DMS114 treated with DMSO at 0.1 percent for 48 hours (cell line): Measurements from ENCODE around the gene FMN2.

Experiments
- DNase-seq: peaks from one replicate; lab custom pipeline; 2025; ENCODE audit not compliant: unreplicated experiment; lab: John Stamatoyannopoulos, UW

FMN2 gene

GRCh38 chr1:240091614-240092300, at the start of gene FMN2:
Gene FMN2, plus strand, starts transcription at chr1:240091883. Its CDS starts 227 bp downstream, at chr1:240092110.
- no peak for DNase-seq

DNA sequence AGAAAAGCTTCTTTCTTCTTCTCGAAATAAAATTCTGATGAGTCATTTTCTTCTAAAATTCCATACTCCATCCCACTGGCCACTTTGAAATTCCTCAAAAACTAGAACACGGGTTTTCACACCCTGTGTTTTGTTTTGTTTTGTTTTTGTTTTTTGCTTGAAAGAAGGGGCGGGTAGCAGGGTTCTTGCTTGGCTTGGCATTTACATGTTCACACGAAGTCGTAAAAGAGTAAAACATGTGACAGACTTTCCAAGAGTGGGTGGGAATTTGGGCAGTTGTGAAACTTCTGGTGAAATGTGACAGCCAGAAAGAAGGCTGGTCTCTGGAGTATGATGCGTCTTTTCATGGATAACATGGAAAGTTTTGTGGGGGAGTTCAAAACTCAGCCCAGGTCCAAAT, 47.1 kb upstream of the FMN2 start:
- no peak for DNase-seq

DNA sequence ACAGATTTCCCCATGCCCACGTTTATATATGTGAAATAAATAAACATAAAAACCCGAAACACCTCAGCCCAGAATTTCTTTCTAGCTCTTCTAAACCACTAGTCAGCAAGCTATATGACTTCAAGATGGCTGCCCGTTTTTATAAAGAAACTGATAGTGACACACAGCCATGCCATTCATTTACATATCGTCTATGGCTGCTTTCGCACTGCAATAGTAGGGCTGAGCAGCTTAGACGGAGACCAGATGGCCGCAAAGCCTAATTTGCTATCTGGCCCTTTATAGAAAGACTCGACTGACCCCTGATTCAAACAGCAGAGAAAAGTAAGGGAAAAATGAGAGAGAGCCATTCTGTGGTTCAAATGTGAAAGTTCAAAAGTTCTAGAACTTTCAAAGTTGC, 45.7 kb upstream of the FMN2 start:
- DNase-seq: no peak

GRCh38 chr1:240054109-240054701, 37.5 kb upstream of the FMN2 start:
- no peak for DNase-seq

- no peak for DNase-seq
These were observed 35.7 kb upstream of the FMN2 start for GRCh38 chr1:240055936-240056335.

DNA sequence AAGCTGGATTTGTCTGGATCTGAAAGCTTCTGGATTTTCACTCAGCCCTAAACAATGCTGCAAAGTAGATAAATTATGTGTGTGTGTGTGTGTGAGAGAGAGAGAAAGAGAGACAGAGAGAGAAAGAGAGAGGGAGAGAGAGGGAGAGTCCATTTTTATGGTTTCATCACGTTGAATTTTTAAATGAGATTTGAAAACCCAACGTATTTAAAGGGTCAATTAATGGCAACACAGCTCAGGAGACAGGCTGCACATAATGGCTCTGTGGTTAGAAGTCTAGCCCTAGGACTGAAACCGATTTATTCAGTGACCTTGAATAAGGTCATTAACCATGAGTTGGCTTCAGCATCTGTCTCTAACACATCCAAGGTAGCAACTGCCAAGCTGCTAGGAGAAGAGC, 35.3 kb upstream of the FMN2 start:
- no peak for DNase-seq

GRCh38 chr1:240058049-240058448, 33.6 kb upstream of the FMN2 start:
- DNase-seq: no peak

DNA sequence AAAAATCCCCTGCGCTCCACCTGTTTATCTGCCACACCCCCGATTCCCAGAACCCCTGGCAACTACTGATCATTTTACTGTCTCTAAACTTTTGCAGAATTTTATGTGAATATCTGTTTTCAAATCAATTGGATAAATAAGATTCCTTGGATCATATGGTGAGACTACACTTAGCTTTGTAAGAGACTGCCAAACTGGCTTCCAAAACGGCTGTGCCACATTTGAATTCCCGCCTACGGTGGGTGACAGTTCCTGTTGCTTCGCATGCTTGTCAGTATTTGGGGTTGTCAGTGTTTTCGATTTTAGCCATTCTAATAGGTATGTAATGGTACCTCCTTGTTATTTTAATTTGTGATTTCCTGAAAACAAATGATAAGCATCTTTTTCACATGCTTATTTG, 22.7 kb upstream of the FMN2 start:
- no peak for DNase-seq

- DNase-seq: no peak
These were observed 21.5 kb upstream of the FMN2 start for GRCh38 chr1:240070188-240070587.

- DNase-seq: no peak
These were observed 18.6 kb upstream of the FMN2 start for GRCh38 chr1:240073097-240073496.

- DNase-seq: no peak
These were observed 17.3 kb upstream of the FMN2 start for GRCh38 chr1:240074422-240074821.

- DNase-seq: no peak
These were observed 16.8 kb upstream of the FMN2 start for GRCh38 chr1:240074908-240075307.

GRCh38 chr1:240084337-240084736, 7.3 kb upstream of the FMN2 start:
- no peak for DNase-seq

DNA sequence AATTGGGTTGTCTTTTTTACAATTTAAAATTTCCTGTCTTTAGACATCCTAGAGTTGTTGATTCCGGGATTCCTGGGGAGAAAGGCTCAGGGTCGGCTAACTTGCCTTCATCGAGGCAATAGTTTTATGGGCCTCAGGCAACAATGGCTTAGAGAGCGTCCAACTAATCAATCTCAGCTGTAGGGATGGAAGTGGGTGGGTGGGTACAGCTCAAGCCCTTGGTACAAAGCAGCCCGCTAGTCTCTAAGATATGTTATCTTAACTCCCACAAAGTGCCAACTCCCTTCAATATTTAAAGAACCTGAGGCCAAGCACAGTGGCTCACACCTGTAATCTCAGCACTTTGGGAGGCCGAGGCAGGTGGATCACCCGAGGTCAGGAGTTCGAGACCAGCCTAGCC, 6.9 kb upstream of the FMN2 start:
- DNase-seq: no peak

DNA sequence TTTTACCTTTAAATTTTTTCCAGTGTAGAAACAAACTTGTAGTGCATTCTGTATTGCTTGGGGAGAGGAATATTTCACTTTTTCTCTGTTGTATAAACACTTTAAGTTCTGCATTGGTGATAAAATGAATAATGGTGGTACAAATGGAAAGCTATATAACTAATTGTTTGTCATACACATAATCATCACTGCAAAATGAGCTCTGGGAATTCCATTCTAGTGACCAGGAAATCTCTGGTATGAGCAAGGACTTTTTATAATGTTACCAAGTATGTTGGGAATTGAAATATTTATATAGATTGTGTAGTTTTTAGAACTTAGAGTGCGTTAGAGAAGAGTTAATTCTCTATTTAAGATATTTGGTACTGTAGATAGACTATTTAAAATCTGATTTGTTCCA, 5.0 kb upstream of the FMN2 start:
- no peak for DNase-seq

- DNase-seq: no peak
These were observed 1.7 kb upstream of the FMN2 start for GRCh38 chr1:240090014-240090413.

- DNase-seq: no peak
These were observed 604 bp upstream of the FMN2 start for GRCh38 chr1:240090957-240091600.

DNA sequence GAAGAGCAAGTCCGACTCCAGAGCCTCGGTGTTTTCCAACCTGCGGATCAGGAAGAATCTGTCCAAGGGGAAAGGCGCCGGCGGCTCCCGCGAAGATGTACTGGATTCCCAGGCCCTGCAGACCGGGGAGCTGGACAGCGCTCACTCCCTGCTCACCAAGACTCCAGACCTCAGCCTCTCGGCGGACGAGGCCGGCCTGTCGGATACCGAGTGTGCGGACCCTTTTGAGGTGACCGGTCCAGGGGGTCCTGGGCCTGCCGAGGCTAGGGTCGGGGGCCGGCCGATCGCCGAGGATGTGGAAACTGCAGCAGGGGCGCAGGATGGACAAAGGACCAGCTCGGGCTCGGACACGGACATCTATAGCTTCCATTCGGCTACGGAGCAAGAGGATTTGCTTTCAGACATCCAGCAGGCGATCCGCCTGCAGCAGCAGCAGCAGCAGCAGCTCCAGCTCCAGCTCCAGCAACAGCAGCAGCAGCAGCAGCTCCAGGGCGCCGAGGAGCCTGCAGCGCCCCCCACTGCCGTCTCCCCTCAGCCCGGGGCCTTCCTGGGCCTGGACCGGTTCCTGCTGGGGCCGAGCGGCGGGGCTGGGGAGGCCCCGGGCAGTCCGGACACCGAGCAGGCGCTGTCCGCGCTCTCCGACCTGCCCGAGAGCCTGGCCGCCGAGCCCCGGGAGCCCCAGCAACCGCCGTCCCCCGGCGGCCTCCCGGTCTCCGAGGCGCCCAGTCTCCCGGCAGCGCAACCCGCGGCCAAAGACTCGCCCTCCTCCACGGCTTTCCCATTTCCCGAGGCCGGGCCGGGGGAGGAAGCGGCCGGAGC, 827 bp downstream of the FMN2 start:
- DNase-seq: no peak

DNA sequence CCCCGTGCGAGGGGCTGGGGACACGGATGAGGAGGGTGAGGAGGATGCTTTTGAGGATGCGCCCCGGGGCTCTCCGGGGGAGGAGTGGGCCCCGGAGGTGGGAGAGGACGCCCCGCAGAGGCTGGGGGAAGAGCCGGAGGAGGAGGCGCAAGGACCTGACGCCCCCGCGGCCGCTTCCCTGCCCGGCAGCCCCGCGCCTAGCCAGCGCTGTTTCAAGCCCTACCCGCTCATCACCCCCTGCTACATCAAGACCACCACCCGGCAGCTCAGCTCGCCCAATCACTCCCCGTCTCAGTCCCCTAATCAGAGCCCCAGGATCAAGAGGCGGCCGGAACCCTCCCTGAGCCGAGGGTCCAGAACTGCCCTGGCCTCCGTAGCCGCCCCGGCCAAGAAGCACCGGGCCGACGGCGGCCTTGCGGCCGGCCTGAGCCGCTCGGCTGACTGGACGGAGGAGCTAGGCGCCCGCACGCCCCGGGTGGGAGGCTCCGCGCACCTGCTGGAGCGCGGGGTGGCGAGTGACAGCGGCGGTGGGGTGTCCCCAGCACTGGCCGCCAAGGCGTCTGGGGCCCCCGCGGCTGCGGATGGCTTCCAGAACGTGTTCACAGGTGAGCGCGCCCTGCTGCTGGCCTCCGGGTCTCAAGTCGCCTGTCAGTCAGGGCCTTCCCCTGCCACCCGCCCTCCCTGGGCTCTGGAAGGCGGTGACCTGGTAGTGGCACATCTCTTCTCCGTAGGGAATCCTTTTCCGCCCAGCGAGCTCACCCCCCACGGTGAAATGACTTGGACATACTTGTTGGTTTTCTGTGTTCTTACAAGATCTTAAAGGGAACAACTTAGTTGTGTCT, 1.7 kb downstream of the FMN2 start:
- DNase-seq: no peak

- DNase-seq: no peak
These were observed 2.5 kb downstream of the FMN2 start for GRCh38 chr1:240094041-240094722.
